Activated CD8-positive, alpha-beta memory T cell treated with anti-CD3 and anti-CD28 coated beads, Interleukin-2, amount 10 ng/mL, durations not matched to agents 7 days and 5 days (primary cell): ENCODE data around the gene OPRL1. TPM values are rescaled to one million over a fixed set of nuclear protein-coding genes. Genes with fewer than 3 reads are reported as not detected.

Source experiments
- ATAC-seq: fragments of 150-1000 bp; cut with Tn5 transposase; one replicate; pipeline ENCODE4 v1.10.0; 2021; ENCODE audit warnings: moderate library complexity
- CTCF ChIA-PET: fragments of 350-600 bp; sonication (Branson Sonifier 250); formaldehyde crosslinking; loops from one replicate; lab custom pipeline; 2021; ENCODE audit warnings: antibody characterized with exemption; lab: Charles Lee
- DNase-seq: peaks from one replicate; pipeline ENCODE4 v3.0.0-alpha.2; 2020
- H3K27ac Mint-ChIP-seq: one replicate; pipeline ENCODE4 v1.8.0; 2021; ENCODE audit warnings: mild to moderate bottlenecking, mixed read lengths
- H3K27me3 Mint-ChIP-seq: one replicate; pipeline ENCODE4 v1.8.0; 2021; ENCODE audit warnings: mixed read lengths
- H3K36me3 Mint-ChIP-seq: one replicate; pipeline ENCODE4 v1.8.0; 2021; ENCODE audit warnings: mild to moderate bottlenecking, mixed read lengths
- H3K4me1 Mint-ChIP-seq: one replicate; pipeline ENCODE4 v1.8.0; 2021; ENCODE audit warnings: mixed read lengths
- H3K4me3 Mint-ChIP-seq: one replicate; pipeline ENCODE4 v1.8.0; 2021; ENCODE audit warnings: mild to moderate bottlenecking, moderate library complexity, mixed read lengths
- H3K9me3 Mint-ChIP-seq: one replicate; pipeline ENCODE4 v1.8.0; 2022; ENCODE audit warnings: low read depth, mixed read lengths
- total RNA-seq, 2 experiments: library from RNA; stranded (reverse); gene quantifications; one replicate each; pipeline ENCODE4 v1.2.3, GENCODE V29; 2021

The OPRL1 gene
- under 1 TPM; 0.75 to 0.99 TPM for total RNA-seq

DNA sequence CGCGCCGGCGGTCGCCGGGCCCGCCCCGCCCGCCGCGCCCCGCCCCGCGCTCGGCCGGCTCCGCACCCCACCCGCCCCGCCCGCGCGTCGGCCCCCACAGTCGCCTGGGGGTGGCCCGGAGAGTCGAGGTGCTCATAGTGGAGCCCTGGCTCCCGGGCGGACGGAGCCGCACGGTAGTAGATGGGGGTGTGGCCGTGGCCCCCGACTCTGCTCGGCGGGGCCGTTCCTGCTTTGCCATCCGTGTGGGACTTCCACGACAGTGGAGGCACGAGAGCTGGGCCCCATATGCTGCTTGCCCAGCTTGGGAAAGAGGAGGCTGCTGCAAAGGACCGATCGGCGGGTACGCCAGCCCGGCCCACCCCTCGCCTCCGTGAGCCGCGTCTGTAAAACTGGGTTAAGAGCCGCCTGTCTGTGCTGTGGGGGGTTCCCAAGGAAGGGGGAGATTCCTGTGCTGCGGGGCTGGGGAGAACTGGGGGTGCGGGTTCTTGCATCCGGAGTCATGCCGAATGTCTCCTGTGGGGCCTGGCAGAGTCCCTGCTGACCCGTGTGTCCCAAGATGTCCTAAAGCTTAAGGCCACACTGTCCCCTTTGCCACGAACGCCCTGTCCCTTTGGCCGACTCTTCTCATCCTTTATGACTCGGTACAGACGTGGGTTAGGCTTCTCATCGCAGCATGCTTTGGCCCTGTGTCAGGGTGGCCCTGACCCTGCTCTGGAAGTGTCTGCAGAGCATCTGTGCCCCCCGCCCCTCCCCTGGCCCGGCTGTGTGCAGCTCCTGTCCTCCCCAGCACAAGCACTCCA is at the start of gene OPRL1:
Gene OPRL1, plus strand, starts transcription at position 70 of the 800 bp plus-strand sequence. CDS start 12,639 bp downstream, outside the sequence.
- ATAC-seq (peak; percentile 8), DNase-seq (no peak)
- H3K4me1 Mint-ChIP-seq, result peaks cover 38% of the 10 kb centered on the region
- peaks cover 13% of the 10 kb centered on the region for H3K36me3 Mint-ChIP-seq
- peaks cover 17% of the 10 kb centered on the region for H3K27me3 Mint-ChIP-seq
- CTCF ChIA-PET, result interaction anchor here (0.9 to 8.4 kb wide), 10 partner anchors 13 to 543 kb away, joined by 3 to 110 read pairs (median 6); partner anchors contain the start of genes PRPF6 and PTK6
- no peaks in the 10 kb centered on the region for H3K9me3 Mint-ChIP-seq
- H3K27ac Mint-ChIP-seq, result peak within 1 kb of the TSS; percentile 88
- peak within 1 kb of the TSS; percentile 87 for H3K4me3 Mint-ChIP-seq

DNA sequence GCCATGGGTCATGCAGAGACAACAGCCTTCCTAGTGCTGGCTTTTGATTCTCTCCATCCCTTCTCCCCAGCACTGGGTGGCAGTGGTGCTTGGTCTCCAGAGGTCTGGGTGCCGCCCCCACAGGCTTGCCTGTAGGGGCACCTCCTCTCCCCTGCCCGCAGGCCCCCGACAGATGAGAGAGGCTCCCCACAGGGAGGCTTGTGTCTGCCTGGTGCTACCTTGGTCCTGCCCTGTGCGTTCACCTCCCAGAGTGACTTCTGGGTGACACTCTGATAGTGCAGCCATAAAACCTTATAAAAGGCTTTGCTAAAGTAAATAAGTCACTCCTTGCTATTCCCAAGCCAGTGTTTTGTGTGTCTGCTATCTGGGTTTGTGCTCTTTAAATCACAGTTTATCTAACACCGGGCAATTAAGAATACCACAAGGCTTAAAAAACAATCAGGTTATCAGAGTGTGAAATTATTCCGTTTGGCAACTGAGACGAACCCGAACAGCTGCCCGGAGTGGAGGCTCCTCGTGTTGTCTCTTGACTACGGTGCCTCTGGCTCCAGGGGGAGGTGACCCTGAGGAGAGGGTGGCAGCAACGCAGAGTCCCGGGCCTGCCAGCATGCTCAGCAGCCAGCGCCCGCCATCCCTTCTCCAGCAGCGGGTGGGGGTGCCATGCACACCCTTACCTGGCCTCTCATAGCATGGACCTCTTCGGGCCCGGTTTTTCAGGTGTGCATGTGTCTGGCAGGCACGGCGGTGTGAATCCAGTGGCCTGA is 49.3 kb upstream of the OPRL1 start:
- ATAC-seq, result no peak
- Mint-ChIP-seq H3K4me1 (peaks cover 31% of the 10 kb centered on the region), H3K9me3 (no peaks in the 10 kb centered on the region), H3K27ac (peak overlapping the region; percentile 37), H3K27me3 (no peaks in the 10 kb centered on the region), H3K4me3 (no peak overlapping the region), H3K36me3 (peaks cover 27% of the 10 kb centered on the region)
- CTCF ChIA-PET, result interaction anchor here (0.9 kb wide), 1 partner anchor 8 kb away, joined by 3 read pairs; no protein-coding TSS in a partner anchor
- no peak for DNase-seq

DNA sequence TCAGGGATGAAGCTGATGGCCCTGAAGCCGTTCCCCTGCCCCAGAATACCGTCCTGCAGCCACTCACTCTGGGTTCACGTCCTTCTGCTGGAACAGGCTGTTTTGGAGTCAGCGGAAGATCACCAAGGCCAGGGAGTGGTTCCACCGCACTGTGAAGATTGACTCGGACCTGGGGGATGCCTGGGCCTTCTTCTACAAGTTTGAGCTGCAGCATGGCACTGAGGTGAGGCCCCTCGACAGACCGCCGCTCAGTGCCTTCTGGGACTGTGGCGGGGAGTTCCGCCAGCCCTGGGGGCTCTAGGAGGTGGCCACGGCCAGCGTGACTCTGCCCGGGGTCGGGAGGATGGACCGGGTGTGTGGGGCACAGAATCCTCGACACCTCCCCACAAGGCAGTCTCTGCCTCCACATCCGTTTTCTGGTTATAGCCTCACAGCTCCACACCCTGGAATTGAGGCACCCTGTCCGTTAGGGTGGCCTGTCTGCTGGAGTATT is 48.0 kb upstream of the OPRL1 start:
- H3K9me3 Mint-ChIP-seq, result no peaks in the 10 kb centered on the region
- CTCF ChIA-PET, result interaction anchor here (1.1 kb wide), 1 partner anchor 21 kb away, joined by 4 read pairs; no protein-coding TSS in a partner anchor
- no peak overlapping the region for H3K4me3 Mint-ChIP-seq
- no peak for DNase-seq
- ATAC-seq, result no peak
- peak overlapping the region; percentile 19 for H3K27ac Mint-ChIP-seq
- peaks cover 43% of the 10 kb centered on the region for H3K4me1 Mint-ChIP-seq
- no peaks in the 10 kb centered on the region for H3K27me3 Mint-ChIP-seq
- peaks cover 19% of the 10 kb centered on the region for H3K36me3 Mint-ChIP-seq

- Mint-ChIP-seq H3K36me3 (peaks cover 16% of the 10 kb centered on the region), H3K4me1 (peaks cover 54% of the 10 kb centered on the region), H3K27me3 (no peaks in the 10 kb centered on the region), H3K4me3 (no peak overlapping the region), H3K9me3 (no peaks in the 10 kb centered on the region), H3K27ac (peak overlapping the region; percentile 95)
- CTCF ChIA-PET, result interaction anchor here (1.1 to 2.6 kb wide), 4 partner anchors 51 to 87 kb away, joined by 3 to 17 read pairs (median 6); partner anchors contain the start of genes LKAAEAR1 and PRPF6
- ATAC-seq (no peak), DNase-seq (no peak)
Measured at GRCh38 chr20:64032706-64033624, 46.9 kb upstream of the OPRL1 start.

DNA sequence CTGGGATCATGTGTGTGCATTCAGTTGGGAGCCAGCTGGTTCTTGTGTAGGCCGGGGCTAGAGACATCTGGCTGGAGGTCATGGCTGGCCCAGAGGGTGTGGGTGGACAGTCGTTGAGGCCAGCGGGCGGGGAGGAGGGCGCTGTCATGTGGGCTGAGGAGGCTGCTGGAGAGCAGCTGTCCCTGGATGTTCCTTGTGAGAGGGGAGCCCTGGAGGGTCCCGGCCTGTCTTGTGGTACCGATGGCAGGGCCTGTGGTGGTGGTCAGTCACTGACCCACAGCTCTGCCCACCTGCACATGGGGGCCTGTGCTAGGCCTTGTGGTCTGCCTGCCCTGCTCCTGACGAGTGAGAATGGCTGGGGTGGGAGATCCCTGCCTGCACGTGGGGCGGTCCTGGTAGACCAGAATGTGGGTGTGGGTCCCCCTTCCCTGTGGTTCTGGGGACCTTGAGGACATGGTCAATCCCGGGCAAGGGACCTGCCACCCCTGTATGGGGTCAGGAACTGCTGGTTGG is 45.8 kb upstream of the OPRL1 start:
- Mint-ChIP-seq H3K36me3 (peaks cover 13% of the 10 kb centered on the region), H3K27me3 (no peaks in the 10 kb centered on the region), H3K27ac (peak overlapping the region; percentile 95), H3K4me1 (peaks cover 54% of the 10 kb centered on the region), H3K9me3 (no peaks in the 10 kb centered on the region), H3K4me3 (no peak overlapping the region)
- ATAC-seq (no peak), DNase-seq (no peak)
- CTCF ChIA-PET, result interaction anchor here (0.7 to 2.6 kb wide), 5 partner anchors 50 to 86 kb away, joined by 3 to 17 read pairs (median 5); partner anchors contain the start of genes LKAAEAR1 and PRPF6

- Mint-ChIP-seq H3K27ac (peak overlapping the region; percentile 95), H3K9me3 (no peaks in the 10 kb centered on the region), H3K4me1 (peaks cover 66% of the 10 kb centered on the region), H3K27me3 (no peaks in the 10 kb centered on the region), H3K4me3 (peak overlapping the region; percentile 71), H3K36me3 (peaks cover 3% of the 10 kb centered on the region)
- CTCF ChIA-PET, result interaction anchor here (1.7 to 7.1 kb wide), 4 partner anchors 25 to 85 kb away, joined by 5 to 190 read pairs (median 6); partner anchors contain the start of genes PRPF6 and SAMD10
- DNase-seq (peak; percentile 90), ATAC-seq (peak; percentile 40)
Measured at GRCh38 chr20:64035066-64035932, 44.6 kb upstream of the OPRL1 start.

DNA sequence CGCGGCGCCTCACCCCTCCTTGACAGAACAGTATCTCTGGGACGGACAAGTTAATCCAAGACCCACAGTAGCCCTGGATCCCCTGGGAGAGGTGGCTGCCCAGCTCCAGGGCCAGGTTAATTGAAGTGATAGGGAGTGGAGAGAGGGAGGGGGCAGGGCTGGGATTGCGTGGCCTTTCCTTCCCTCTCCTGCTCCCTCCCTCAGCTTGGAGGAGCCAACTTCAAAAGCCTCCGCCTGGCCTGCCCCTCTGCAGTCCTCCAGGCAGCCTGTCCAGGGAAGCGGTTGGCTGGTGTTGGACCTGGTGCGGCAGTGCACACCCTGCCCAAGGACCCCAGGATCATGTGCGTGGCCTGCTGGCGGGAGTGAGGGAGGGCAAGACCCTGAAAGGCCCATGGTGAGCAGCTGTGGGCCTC is 43.9 kb upstream of the OPRL1 start, which contains the start of gene C20orf204:
Gene C20orf204, plus strand, starts transcription at position 250 of the 413 bp plus-strand sequence. Its CDS starts 142 bp downstream, at position 392.
- Mint-ChIP-seq H3K27ac (peak within 1 kb of the TSS; percentile 95), H3K4me3 (peak within 1 kb of the TSS; percentile 71), H3K36me3 (peaks cover 3% of the 10 kb centered on the region), H3K27me3 (peaks cover under 1% of the 10 kb centered on the region), H3K9me3 (no peaks in the 10 kb centered on the region), H3K4me1 (peaks cover 73% of the 10 kb centered on the region)
- CTCF ChIA-PET, result interaction anchor here (1.2 to 9.8 kb wide), 7 partner anchors 13 to 250 kb away, joined by 3 to 190 read pairs (median 7); partner anchors contain the start of genes PRPF6, SAMD10 and TCEA2
- ATAC-seq (no peak), DNase-seq (no peak)

DNA sequence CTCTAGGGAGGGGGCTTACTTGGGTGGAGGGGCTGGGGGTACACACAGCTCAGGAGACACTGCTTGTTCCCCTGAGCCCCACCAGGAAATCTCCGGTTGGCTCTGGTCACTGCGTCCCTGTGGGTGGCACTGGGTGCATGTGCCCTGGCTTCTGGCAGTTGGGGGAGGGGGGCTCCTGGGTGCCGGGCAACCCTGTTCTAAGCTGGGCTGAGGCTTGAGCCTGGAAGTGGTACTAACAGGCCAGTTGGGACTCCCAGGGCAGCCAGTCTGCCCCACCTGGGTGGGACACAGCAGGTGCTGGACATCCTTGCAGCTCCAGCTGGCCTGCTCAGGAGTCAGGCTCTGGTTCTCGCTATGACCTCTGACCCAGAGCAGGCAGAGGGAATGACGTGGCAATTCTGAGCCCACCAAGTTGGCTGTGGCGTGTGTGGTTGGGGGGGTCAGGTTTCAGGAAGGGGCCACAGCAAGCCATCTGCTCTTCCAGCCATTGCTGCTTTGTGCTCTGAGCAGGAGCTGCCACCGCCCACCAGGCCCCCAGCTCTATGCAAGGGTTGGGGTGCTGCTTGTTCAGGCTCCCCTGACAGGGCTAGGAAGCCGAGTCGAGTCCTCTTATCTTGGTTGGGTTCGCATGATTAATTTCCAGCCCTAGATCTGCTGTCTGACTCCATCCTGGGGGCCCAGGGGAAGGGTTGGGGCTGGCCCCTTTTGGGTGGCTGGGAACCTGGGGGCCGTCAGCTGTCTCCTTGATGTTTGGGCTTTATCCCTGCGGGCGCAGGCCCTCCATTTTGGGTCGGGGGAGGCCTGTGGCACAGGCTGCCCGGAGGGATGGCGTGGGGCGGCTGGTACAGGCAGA is 43.3 kb upstream of the OPRL1 start:
- no peak for ATAC-seq
- H3K4me3 Mint-ChIP-seq, result peak overlapping the region; percentile 71
- peaks cover 77% of the 10 kb centered on the region for H3K4me1 Mint-ChIP-seq

GRCh38 chr20:64037199-64037497 is 42.7 kb upstream of the OPRL1 start:
- H3K36me3 Mint-ChIP-seq, result peaks cover 3% of the 10 kb centered on the region
- CTCF ChIA-PET, result interaction anchor here (0.8 to 9.8 kb wide), 11 partner anchors 11 to 249 kb away, joined by 3 to 190 read pairs (median 7); partner anchors contain the start of genes LKAAEAR1, PRPF6, SAMD10 and TCEA2
- no peak for DNase-seq
- peaks cover 2% of the 10 kb centered on the region for H3K27me3 Mint-ChIP-seq
- H3K4me3 Mint-ChIP-seq, result peak overlapping the region; percentile 71
- ATAC-seq, result no peak
- H3K27ac Mint-ChIP-seq, result peak overlapping the region; percentile 95
- H3K9me3 Mint-ChIP-seq, result no peaks in the 10 kb centered on the region
- peaks cover 83% of the 10 kb centered on the region for H3K4me1 Mint-ChIP-seq

More for the DNA sequence above, 43.3 kb upstream of the OPRL1 start:
- peaks cover 3% of the 10 kb centered on the region for H3K36me3 Mint-ChIP-seq
- H3K9me3 Mint-ChIP-seq, result no peaks in the 10 kb centered on the region
- DNase-seq, result peak; percentile 79
- CTCF ChIA-PET, result interaction anchor here (0.8 to 9.8 kb wide), 10 partner anchors 12 to 249 kb away, joined by 3 to 190 read pairs (median 6); partner anchors contain the start of genes LKAAEAR1, PRPF6, SAMD10 and TCEA2
- peak overlapping the region; percentile 95 for H3K27ac Mint-ChIP-seq
- peaks cover 2% of the 10 kb centered on the region for H3K27me3 Mint-ChIP-seq

DNA sequence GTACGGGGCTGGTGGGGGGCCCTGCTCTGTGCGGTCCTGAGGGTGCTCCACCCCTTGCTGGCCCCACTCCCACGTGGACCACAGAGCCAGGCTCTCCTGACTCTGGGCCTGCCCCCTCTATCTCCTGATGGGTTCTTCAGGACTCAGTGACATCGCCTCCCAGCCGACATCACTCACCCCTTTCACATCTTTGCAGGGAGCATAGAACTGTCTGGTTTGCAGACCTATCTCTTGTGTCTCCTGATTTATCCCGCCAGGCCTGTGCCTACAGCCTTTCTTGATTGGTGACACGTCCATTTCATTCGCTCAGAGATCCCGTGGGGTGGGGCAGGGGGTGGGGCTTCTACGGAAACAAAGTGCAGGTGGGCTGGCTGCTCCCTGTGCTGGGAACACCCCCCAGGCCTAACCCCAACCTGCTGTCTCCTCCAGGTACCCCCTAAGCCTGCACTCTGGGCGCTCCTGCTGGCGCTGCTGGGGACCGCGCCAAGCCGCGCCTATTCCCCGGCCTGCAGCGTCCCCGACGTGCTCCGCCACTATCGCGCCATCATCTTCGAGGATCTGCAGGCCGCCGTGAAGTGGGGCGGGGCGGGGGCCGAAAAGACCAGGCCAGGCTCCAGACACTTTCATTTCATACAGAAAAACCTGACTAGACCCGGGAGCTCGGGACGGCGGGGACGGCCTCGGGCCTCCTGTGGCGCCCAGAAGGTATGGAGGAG is 42.2 kb upstream of the OPRL1 start:
- Mint-ChIP-seq H3K27me3 (peaks cover 2% of the 10 kb centered on the region), H3K27ac (peak overlapping the region; percentile 95), H3K4me3 (peak overlapping the region; percentile 71), H3K36me3 (peaks cover 3% of the 10 kb centered on the region), H3K9me3 (no peaks in the 10 kb centered on the region), H3K4me1 (peaks cover 80% of the 10 kb centered on the region)
- DNase-seq (peak; percentile 77), ATAC-seq (no peak)
- CTCF ChIA-PET, result interaction anchor here (0.6 to 9.8 kb wide), 37 partner anchors 8 to 500 kb away, joined by 3 to 190 read pairs (median 8); partner anchors contain the start of genes LIME1, LKAAEAR1, OPRL1 and PCMTD2
